Measurements from ENCODE around the gene FAT1. TPM values are rescaled to one million over a fixed set of nuclear protein-coding genes. Genes with fewer than 3 reads are reported as not detected.
A peak's percentile ranks its signal among the peaks of the same experiment; 100 is the strongest.

FAT1 gene
- total and polyA plus RNA-seq, 2 donors (not counting 1 experiment from before 2014, with no cell fraction given): 151 to 729 TPM

- H3K4me3 ChIP-seq (replicated peaks in 1 of 4; ENCODE audit: control extremely low read depth in 1 of 4, insufficient read depth in 1 of 4, low read depth in 3 of 4, low read length in 4 of 4): no peak overlapping the region
- H3K9ac ChIP-seq (ENCODE audit: insufficient read depth, low read length): no peak overlapping the region
- H3K36me3 ChIP-seq (ENCODE audit: control insufficient read depth, insufficient read depth, low read length): no peaks in the 10 kb centered on the region
- H3K4me2 ChIP-seq (ENCODE audit: extremely low read depth, insufficient read depth, low read length): no peak overlapping the region
- H3K27ac ChIP-seq (ENCODE audit: insufficient read depth, low read length): no peak overlapping the region
- H3K79me2 ChIP-seq (ENCODE audit: control insufficient read depth, insufficient read depth, low read length): no peaks in the 10 kb centered on the region
- H3K4me1 ChIP-seq (ENCODE audit: control insufficient read depth, extremely low read depth, insufficient read depth, low read length): peaks cover 7% of the 10 kb centered on the region
- peak in 1 of 2 donors; percentile 27 for DNase-seq (ENCODE audit: low read depth in 2 of 2)
- TF ChIP-seq EZH2 (IDR thresholded peaks at IDR 0.05; ENCODE audit: low read length, missing control alignments) (no peak), CTCF (conservative IDR thresholded peaks at IDR 0.05 in 1 of 2, IDR thresholded peaks at IDR 0.05 in 1 of 2; ENCODE audit: low read depth in 1 of 2, low read length in 2 of 2) (no peak)
- H3K27me3 ChIP-seq (ENCODE audit: control insufficient read depth, insufficient read depth, low read length): no peaks in the 10 kb centered on the region
- H2AFZ ChIP-seq (ENCODE audit: low read length): no peak overlapping the region
- no peaks in the 10 kb centered on the region for H4K20me1 ChIP-seq (ENCODE audit: control insufficient read depth, extremely low read depth, insufficient read depth, low read length)
- H3K9me3 ChIP-seq (ENCODE audit: control insufficient read depth, insufficient read depth, low read depth, low read length): no peaks in the 10 kb centered on the region
Observed at GRCh38 chr4:186765673-186766546, 42.3 kb upstream of the FAT1 start.

GRCh38 chr4:186765138-186765537, 41.5 kb upstream of the FAT1 start:
- no peak for TF ChIP-seq CTCF (conservative IDR thresholded peaks at IDR 0.05 in 1 of 2, IDR thresholded peaks at IDR 0.05 in 1 of 2; ENCODE audit: low read depth in 1 of 2, low read length in 2 of 2)
- no peak for TF ChIP-seq EZH2 (IDR thresholded peaks at IDR 0.05; ENCODE audit: low read length, missing control alignments)
- Histone ChIP-seq H4K20me1 (ENCODE audit: control insufficient read depth, extremely low read depth, insufficient read depth, low read length) (no peaks in the 10 kb centered on the region), H3K36me3 (ENCODE audit: control insufficient read depth, insufficient read depth, low read length) (no peaks in the 10 kb centered on the region), H2AFZ (ENCODE audit: low read length) (peak overlapping the region; percentile 80), H3K9ac (ENCODE audit: insufficient read depth, low read length) (no peak overlapping the region), H3K27ac (ENCODE audit: insufficient read depth, low read length) (peak overlapping the region; percentile 47), H3K4me1 (ENCODE audit: control insufficient read depth, extremely low read depth, insufficient read depth, low read length) (peaks cover 4% of the 10 kb centered on the region), H3K79me2 (ENCODE audit: control insufficient read depth, insufficient read depth, low read length) (no peaks in the 10 kb centered on the region), H3K4me3 (replicated peaks in 1 of 4; ENCODE audit: control extremely low read depth in 1 of 4, insufficient read depth in 1 of 4, low read depth in 3 of 4, low read length in 4 of 4) (peak overlapping the region in 1 of 4 experiments; percentile 15), H3K27me3 (ENCODE audit: control insufficient read depth, insufficient read depth, low read length) (no peaks in the 10 kb centered on the region), H3K9me3 (ENCODE audit: control insufficient read depth, insufficient read depth, low read depth, low read length) (no peaks in the 10 kb centered on the region), H3K4me2 (ENCODE audit: extremely low read depth, insufficient read depth, low read length) (peak overlapping the region; percentile 51)
- DNase-seq (ENCODE audit: low read depth in 2 of 2): peak; percentile 49 to 78

GRCh38 chr4:186764457-186764856, 40.8 kb upstream of the FAT1 start:
- no peaks in the 10 kb centered on the region for H4K20me1 ChIP-seq (ENCODE audit: control insufficient read depth, extremely low read depth, insufficient read depth, low read length)
- no peak overlapping the region for H3K27ac ChIP-seq (ENCODE audit: insufficient read depth, low read length)
- DNase-seq (ENCODE audit: low read depth in 2 of 2): no peak
- no peaks in the 10 kb centered on the region for H3K36me3 ChIP-seq (ENCODE audit: control insufficient read depth, insufficient read depth, low read length)
- no peak overlapping the region for H3K4me2 ChIP-seq (ENCODE audit: extremely low read depth, insufficient read depth, low read length)
- no peaks in the 10 kb centered on the region for H3K27me3 ChIP-seq (ENCODE audit: control insufficient read depth, insufficient read depth, low read length)
- no peaks in the 10 kb centered on the region for H3K79me2 ChIP-seq (ENCODE audit: control insufficient read depth, insufficient read depth, low read length)
- no peaks in the 10 kb centered on the region for H3K9me3 ChIP-seq (ENCODE audit: control insufficient read depth, insufficient read depth, low read depth, low read length)
- H2AFZ ChIP-seq (ENCODE audit: low read length): no peak overlapping the region
- H3K4me3 ChIP-seq (replicated peaks in 1 of 4; ENCODE audit: control extremely low read depth in 1 of 4, insufficient read depth in 1 of 4, low read depth in 3 of 4, low read length in 4 of 4): no peak overlapping the region
- peaks cover 2% of the 10 kb centered on the region for H3K4me1 ChIP-seq (ENCODE audit: control insufficient read depth, extremely low read depth, insufficient read depth, low read length)
- TF ChIP-seq CTCF (conservative IDR thresholded peaks at IDR 0.05 in 1 of 2, IDR thresholded peaks at IDR 0.05 in 1 of 2; ENCODE audit: low read depth in 1 of 2, low read length in 2 of 2) (no peak), EZH2 (IDR thresholded peaks at IDR 0.05; ENCODE audit: low read length, missing control alignments) (no peak)
- no peak overlapping the region for H3K9ac ChIP-seq (ENCODE audit: insufficient read depth, low read length)

Measured in fibroblast of lung (primary cell).